HEK293 (cell line): Measurements from ENCODE around the gene TRPM6.

Experiments used
- GLI2 ChIP-seq: fragments of 450-650 bp; formaldehyde crosslinking; IDR thresholded peaks from 2 replicates; pipeline ENCODE4; 2017; ENCODE audit warnings: missing biosample characterization, missing genetic modification characterization, low read depth, borderline replicate concordance
- MYNN ChIP-seq: fragments of 450-650 bp; formaldehyde crosslinking; IDR thresholded peaks from 2 replicates; pipeline ENCODE4 v1.5.1; 2016; ENCODE audit warnings: missing biosample characterization, missing genetic modification characterization, borderline replicate concordance
- SCRT2 ChIP-seq: fragments of 450-650 bp; formaldehyde crosslinking; IDR thresholded peaks from 2 replicates; pipeline ENCODE4 v1.5.1; 2016; ENCODE audit warnings: missing biosample characterization, missing genetic modification characterization
- YY1 ChIP-seq: fragments of 450-650 bp; formaldehyde crosslinking; IDR thresholded peaks from 2 replicates; pipeline ENCODE4 v1.5.1; 2018; ENCODE audit warnings: missing biosample characterization, missing genetic modification characterization
- ZNF138 ChIP-seq: fragments of 450-650 bp; formaldehyde crosslinking; IDR thresholded peaks from 2 replicates; pipeline ENCODE4 v1.5.1; 2016; ENCODE audit warnings: missing biosample characterization, missing genetic modification characterization, borderline replicate concordance
- ZNF404 ChIP-seq: fragments of 450-650 bp; formaldehyde crosslinking; IDR thresholded peaks from 2 replicates; pipeline ENCODE4 v1.5.1; 2017; ENCODE audit warnings: missing biosample characterization, missing genetic modification characterization
- ZNF530 ChIP-seq: fragments of 450-650 bp; formaldehyde crosslinking; IDR thresholded peaks from 2 replicates; pipeline ENCODE4 v1.5.1; 2016; ENCODE audit warnings: low read depth, missing biosample characterization, missing genetic modification characterization
- TF ChIP-seq, protein P1 (sequence below): fragments of 450-650 bp; formaldehyde crosslinking; IDR thresholded peaks from 2 replicates; pipeline ENCODE4 v1.5.1; 2016; ENCODE audit warnings: missing biosample characterization, missing genetic modification characterization
- TF ChIP-seq, protein P2 (sequence below): fragments of 450-650 bp; formaldehyde crosslinking; IDR thresholded peaks from 2 replicates; pipeline ENCODE4 v1.5.1; 2016; ENCODE audit warnings: missing biosample characterization, missing genetic modification characterization
- TF ChIP-seq, protein P3 (sequence below): fragments of 450-650 bp; formaldehyde crosslinking; IDR thresholded peaks from 2 replicates; pipeline ENCODE4 v1.5.1; 2016; ENCODE audit warnings: missing biosample characterization, missing genetic modification characterization, borderline replicate concordance
- TF ChIP-seq, protein P4 (sequence below): fragments of 450-650 bp; formaldehyde crosslinking; IDR thresholded peaks from 2 replicates; pipeline ENCODE4 v1.5.1; 2016; ENCODE audit warnings: missing biosample characterization, missing genetic modification characterization, low read depth
- TF ChIP-seq, protein P5 (sequence below): fragments of 450-650 bp; formaldehyde crosslinking; IDR thresholded peaks from 2 replicates; pipeline ENCODE4 v1.5.1; 2016; ENCODE audit warnings: missing biosample characterization, missing genetic modification characterization
- TF ChIP-seq, protein P6 (sequence below): fragments of 450-650 bp; formaldehyde crosslinking; IDR thresholded peaks from 2 replicates; pipeline ENCODE4 v1.5.1; 2016; ENCODE audit warnings: missing biosample characterization, missing genetic modification characterization

DNA sequence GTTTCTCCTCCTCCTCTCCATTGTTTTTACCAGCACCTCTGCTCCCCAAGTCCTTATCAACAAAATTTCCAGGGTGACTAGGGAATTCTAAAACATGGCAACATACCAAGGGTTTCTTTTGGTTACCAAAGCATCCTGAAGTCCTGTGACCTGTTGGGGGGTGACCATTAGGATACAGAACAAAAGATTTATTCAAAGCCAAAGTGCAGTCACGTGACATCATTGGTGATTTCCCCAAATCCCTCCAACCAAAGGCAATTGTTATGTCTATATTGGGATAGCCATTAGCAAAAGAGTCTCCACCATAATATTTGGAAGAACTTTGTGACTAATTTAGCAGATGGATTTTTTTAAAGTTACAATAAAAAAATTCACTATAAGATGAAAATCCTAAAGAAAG lies 168.4 kb downstream of the TRPM6 start:
- TF ChIP-seq, protein P1, sequence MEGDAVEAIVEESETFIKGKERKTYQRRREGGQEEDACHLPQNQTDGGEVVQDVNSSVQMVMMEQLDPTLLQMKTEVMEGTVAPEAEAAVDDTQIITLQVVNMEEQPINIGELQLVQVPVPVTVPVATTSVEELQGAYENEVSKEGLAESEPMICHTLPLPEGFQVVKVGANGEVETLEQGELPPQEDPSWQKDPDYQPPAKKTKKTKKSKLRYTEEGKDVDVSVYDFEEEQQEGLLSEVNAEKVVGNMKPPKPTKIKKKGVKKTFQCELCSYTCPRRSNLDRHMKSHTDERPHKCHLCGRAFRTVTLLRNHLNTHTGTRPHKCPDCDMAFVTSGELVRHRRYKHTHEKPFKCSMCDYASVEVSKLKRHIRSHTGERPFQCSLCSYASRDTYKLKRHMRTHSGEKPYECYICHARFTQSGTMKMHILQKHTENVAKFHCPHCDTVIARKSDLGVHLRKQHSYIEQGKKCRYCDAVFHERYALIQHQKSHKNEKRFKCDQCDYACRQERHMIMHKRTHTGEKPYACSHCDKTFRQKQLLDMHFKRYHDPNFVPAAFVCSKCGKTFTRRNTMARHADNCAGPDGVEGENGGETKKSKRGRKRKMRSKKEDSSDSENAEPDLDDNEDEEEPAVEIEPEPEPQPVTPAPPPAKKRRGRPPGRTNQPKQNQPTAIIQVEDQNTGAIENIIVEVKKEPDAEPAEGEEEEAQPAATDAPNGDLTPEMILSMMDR (tag by site-specific recombination): no peak
- TF ChIP-seq YY1 (tag by site-specific recombination) (no peak), ZNF404 (no peak), SCRT2 (tag by site-specific recombination) (no peak), MYNN (no peak), ZNF530 (tag by site-specific recombination) (no peak), ZNF138 (tag by site-specific recombination) (no peak), GLI2 (tag by site-specific recombination) (no peak)
- TF ChIP-seq, protein P2, sequence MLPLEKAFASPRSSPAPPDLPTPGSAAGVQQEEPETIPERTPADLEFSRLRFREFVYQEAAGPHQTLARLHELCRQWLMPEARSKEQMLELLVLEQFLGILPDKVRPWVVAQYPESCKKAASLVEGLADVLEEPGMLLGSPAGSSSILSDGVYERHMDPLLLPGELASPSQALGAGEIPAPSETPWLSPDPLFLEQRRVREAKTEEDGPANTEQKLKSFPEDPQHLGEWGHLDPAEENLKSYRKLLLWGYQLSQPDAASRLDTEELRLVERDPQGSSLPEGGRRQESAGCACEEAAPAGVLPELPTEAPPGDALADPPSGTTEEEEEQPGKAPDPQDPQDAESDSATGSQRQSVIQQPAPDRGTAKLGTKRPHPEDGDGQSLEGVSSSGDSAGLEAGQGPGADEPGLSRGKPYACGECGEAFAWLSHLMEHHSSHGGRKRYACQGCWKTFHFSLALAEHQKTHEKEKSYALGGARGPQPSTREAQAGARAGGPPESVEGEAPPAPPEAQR (tag by site-specific recombination): no peak
- TF ChIP-seq, protein P3, sequence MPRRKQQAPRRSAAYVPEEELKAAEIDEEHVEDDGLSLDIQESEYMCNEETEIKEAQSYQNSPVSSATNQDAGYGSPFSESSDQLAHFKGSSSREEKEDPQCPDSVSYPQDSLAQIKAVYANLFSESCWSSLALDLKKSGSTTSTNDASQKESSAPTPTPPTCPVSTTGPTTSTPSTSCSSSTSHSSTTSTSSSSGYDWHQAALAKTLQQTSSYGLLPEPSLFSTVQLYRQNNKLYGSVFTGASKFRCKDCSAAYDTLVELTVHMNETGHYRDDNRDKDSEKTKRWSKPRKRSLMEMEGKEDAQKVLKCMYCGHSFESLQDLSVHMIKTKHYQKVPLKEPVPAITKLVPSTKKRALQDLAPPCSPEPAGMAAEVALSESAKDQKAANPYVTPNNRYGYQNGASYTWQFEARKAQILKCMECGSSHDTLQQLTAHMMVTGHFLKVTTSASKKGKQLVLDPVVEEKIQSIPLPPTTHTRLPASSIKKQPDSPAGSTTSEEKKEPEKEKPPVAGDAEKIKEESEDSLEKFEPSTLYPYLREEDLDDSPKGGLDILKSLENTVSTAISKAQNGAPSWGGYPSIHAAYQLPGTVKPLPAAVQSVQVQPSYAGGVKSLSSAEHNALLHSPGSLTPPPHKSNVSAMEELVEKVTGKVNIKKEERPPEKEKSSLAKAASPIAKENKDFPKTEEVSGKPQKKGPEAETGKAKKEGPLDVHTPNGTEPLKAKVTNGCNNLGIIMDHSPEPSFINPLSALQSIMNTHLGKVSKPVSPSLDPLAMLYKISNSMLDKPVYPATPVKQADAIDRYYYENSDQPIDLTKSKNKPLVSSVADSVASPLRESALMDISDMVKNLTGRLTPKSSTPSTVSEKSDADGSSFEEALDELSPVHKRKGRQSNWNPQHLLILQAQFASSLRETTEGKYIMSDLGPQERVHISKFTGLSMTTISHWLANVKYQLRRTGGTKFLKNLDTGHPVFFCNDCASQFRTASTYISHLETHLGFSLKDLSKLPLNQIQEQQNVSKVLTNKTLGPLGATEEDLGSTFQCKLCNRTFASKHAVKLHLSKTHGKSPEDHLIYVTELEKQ: no peak
- TF ChIP-seq, protein P4, sequence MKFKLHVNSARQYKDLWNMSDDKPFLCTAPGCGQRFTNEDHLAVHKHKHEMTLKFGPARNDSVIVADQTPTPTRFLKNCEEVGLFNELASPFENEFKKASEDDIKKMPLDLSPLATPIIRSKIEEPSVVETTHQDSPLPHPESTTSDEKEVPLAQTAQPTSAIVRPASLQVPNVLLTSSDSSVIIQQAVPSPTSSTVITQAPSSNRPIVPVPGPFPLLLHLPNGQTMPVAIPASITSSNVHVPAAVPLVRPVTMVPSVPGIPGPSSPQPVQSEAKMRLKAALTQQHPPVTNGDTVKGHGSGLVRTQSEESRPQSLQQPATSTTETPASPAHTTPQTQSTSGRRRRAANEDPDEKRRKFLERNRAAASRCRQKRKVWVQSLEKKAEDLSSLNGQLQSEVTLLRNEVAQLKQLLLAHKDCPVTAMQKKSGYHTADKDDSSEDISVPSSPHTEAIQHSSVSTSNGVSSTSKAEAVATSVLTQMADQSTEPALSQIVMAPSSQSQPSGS (tag by site-specific recombination): no peak
- TF ChIP-seq, protein P5, sequence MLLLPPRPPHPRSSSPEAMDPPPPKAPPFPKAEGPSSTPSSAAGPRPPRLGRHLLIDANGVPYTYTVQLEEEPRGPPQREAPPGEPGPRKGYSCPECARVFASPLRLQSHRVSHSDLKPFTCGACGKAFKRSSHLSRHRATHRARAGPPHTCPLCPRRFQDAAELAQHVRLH: no peak
- TF ChIP-seq, protein P6, sequence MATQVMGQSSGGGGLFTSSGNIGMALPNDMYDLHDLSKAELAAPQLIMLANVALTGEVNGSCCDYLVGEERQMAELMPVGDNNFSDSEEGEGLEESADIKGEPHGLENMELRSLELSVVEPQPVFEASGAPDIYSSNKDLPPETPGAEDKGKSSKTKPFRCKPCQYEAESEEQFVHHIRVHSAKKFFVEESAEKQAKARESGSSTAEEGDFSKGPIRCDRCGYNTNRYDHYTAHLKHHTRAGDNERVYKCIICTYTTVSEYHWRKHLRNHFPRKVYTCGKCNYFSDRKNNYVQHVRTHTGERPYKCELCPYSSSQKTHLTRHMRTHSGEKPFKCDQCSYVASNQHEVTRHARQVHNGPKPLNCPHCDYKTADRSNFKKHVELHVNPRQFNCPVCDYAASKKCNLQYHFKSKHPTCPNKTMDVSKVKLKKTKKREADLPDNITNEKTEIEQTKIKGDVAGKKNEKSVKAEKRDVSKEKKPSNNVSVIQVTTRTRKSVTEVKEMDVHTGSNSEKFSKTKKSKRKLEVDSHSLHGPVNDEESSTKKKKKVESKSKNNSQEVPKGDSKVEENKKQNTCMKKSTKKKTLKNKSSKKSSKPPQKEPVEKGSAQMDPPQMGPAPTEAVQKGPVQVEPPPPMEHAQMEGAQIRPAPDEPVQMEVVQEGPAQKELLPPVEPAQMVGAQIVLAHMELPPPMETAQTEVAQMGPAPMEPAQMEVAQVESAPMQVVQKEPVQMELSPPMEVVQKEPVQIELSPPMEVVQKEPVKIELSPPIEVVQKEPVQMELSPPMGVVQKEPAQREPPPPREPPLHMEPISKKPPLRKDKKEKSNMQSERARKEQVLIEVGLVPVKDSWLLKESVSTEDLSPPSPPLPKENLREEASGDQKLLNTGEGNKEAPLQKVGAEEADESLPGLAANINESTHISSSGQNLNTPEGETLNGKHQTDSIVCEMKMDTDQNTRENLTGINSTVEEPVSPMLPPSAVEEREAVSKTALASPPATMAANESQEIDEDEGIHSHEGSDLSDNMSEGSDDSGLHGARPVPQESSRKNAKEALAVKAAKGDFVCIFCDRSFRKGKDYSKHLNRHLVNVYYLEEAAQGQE (tag by site-specific recombination): no peak
